K562 (cell line): ENCODE data around the gene NDUFS6. TPM values are rescaled to one million over a fixed set of nuclear protein-coding genes. Genes with fewer than 3 reads are reported as not detected.

Source experiments
- ATAC-seq: fragments of 200-7000 bp; cut with Tn5 transposase; 3 replicates; pipeline ENCODE4 v1.9.1; 2020; ENCODE audit warnings: moderate library complexity
- BruUV-seq: library from RNA; stranded (reverse); fragments of 400-500 nt; replicated peaks from 2 replicates; lab custom pipeline; 2021; lab: Mats Ljungman, UMichigan
- CTCF ChIA-PET: fragments of 300-600 bp; formaldehyde crosslinking; extraction: SDS; loops from one replicate; lab custom pipeline; 2021; ENCODE audit warnings: low intra/inter-chr PET ratio; lab: Yijun Ruan, JAX
- POLR2A ChIA-PET: fragments of 300-600, 350-650 bp; sonication (Branson Sonifier 250); formaldehyde crosslinking; extraction: SDS; loops from one replicate; lab custom pipeline; 2021; ENCODE audit warnings: antibody characterized with exemption, inconsistent platforms; lab: Yijun Ruan, JAX
- DNase-seq, 4 experiments: peaks; one replicate each; pipeline versions ENCODE4 v3.0.0 to v3.0.0-alpha.2; 2011 to 2018; ENCODE audit warnings: low spot score in 3 of 4, mixed read lengths in 3 of 4; ENCODE audit errors: extremely low read depth in 1 of 4
- FAIRE-seq: peaks from 2 replicates; lab custom pipeline; 2011; peaks lifted over from hg19 to GRCh38; lab: Jason Lieb, UNC
- H2AFZ ChIP-seq: 2 replicates; pipeline ENCODE4 v1.6.0; 2011; ENCODE audit warnings: low read depth, low read length, control low read depth, inconsistent platforms
- H3K27ac ChIP-seq: fragments of 200-600 bp; 3 replicates; pipeline ENCODE4 v1.8.0; 2011; ENCODE audit warnings: low read depth, mild to moderate bottlenecking, control low read depth, inconsistent platforms, low read length, moderate library complexity, mixed read lengths; ENCODE audit errors: extremely low read depth
- H3K27me3 ChIP-seq, 2 experiments: fragments of 300-600 bp in 1 of 2; 2 replicates in 1 of 2; 3 replicates in 1 of 2; pipeline versions ENCODE4 v1.6.0 to v1.8.0; 2011; ENCODE audit warnings: inconsistent platforms in 2 of 2, low read length in 2 of 2, mild to moderate bottlenecking in 1 of 2, mixed read lengths in 1 of 2, moderate library complexity in 1 of 2; ENCODE audit not compliant: control insufficient read depth in 2 of 2, insufficient read depth in 2 of 2
- H3K36me3 ChIP-seq: fragments of 300-600 bp; 3 replicates; pipeline ENCODE4 v1.8.0; 2011; ENCODE audit warnings: mild to moderate bottlenecking, low read length, inconsistent platforms; ENCODE audit not compliant: control insufficient read depth, insufficient read depth
- H3K4me1 ChIP-seq, 2 experiments: fragments of 200-600 bp in 1 of 2; replicated peaks in 1 of 2; 2 replicates in 1 of 2; 3 replicates in 1 of 2; pipeline versions ENCODE4 v1.5.1 to v1.8.0; 2011; ENCODE audit warnings: inconsistent platforms in 2 of 2, low read length in 2 of 2, mild to moderate bottlenecking in 1 of 2, mixed read lengths in 1 of 2, moderate library complexity in 1 of 2; ENCODE audit not compliant: control insufficient read depth in 2 of 2, insufficient read depth in 2 of 2
- H3K4me2 ChIP-seq: 2 replicates; pipeline ENCODE4 v1.6.1; 2011; ENCODE audit warnings: low read length, control low read depth, inconsistent platforms, mixed read lengths; ENCODE audit not compliant: insufficient read depth
- H3K4me3 ChIP-seq: fragments of 200-600 bp; sonication (generic), shearing (Covaris generic); 2 replicates; pipeline ENCODE4 v1.5.1; 2016; ENCODE audit warnings: control low read depth, inconsistent platforms
- H3K79me2 ChIP-seq: fragments of 200-600 bp; 3 replicates; pipeline ENCODE4 v1.8.0; 2011; ENCODE audit warnings: low read length, inconsistent platforms; ENCODE audit not compliant: control insufficient read depth, insufficient read depth
- H3K9ac ChIP-seq, 2 experiments: 2 replicates each; pipeline versions ENCODE4 v1.6.0 to v1.6.1; 2011; ENCODE audit warnings: low read depth in 2 of 2, low read length in 2 of 2, control low read depth in 1 of 2, inconsistent platforms in 1 of 2, mild to moderate bottlenecking in 1 of 2, mixed read lengths in 1 of 2; ENCODE audit not compliant: insufficient read depth in 1 of 2
- H3K9me1 ChIP-seq: one replicate; pipeline ENCODE4 v1.6.0; 2011; ENCODE audit warnings: inconsistent platforms, mild to moderate bottlenecking, low read length, moderate library complexity; ENCODE audit not compliant: control insufficient read depth, insufficient read depth
- H3K9me3 ChIP-seq: replicated peaks from 2 replicates; pipeline ENCODE4 v1.5.1; 2011; ENCODE audit warnings: low read depth, low read length, inconsistent platforms; ENCODE audit not compliant: control insufficient read depth, insufficient read depth
- H4K20me1 ChIP-seq: replicated peaks from 2 replicates; pipeline ENCODE4 v1.6.1; 2011; ENCODE audit warnings: low read length, inconsistent platforms, mixed read lengths; ENCODE audit not compliant: control insufficient read depth, insufficient read depth
- ARID3B ChIP-seq: fragments of 250-450 bp; sonication (Bioruptor Pico); IDR thresholded peaks from 2 replicates; pipeline ENCODE4 v1.4.0; 2020; ENCODE audit warnings: borderline replicate concordance
- ARID4B ChIP-seq: sonication (generic); formaldehyde crosslinking; IDR thresholded peaks from 2 replicates; pipeline ENCODE4 v1.8.0; 2022; ENCODE audit warnings: mild to moderate bottlenecking, missing genetic modification reagents
- ATF4 ChIP-seq: fragments of 450-650 bp; formaldehyde crosslinking; IDR thresholded peaks from 2 replicates; pipeline ENCODE4 v1.4.0; 2022; ENCODE audit warnings: mild to moderate bottlenecking, moderate library complexity
- BRD4 ChIP-seq: fragments of 200-600 bp; sonication (generic); IDR thresholded peaks from 2 replicates; pipeline ENCODE4 v1.6.1; 2017; ENCODE audit warnings: inconsistent platforms
- EWSR1 ChIP-seq: fragments of 450-650 bp; IDR thresholded peaks from 2 replicates; pipeline ENCODE4 v1.6.1; 2018; ENCODE audit warnings: borderline replicate concordance, mild to moderate bottlenecking, low read depth, moderate library complexity; ENCODE audit not compliant: partially characterized antibody
- MIER1 ChIP-seq: fragments of 450-650 bp; IDR thresholded peaks from 2 replicates; pipeline ENCODE4 v1.6.1; 2016; ENCODE audit warnings: antibody characterized with exemption, mild to moderate bottlenecking, low read depth
- POU5F1 ChIP-seq: fragments of 150-350 bp; IDR thresholded peaks from 2 replicates; pipeline ENCODE4 v1.6.1; 2014; ENCODE audit warnings: borderline replicate concordance, low read length, low read depth, mild to moderate bottlenecking; ENCODE audit not compliant: partially characterized antibody
- RBM17 ChIP-seq: fragments of 200-400 bp; formaldehyde crosslinking; IDR thresholded peaks from 2 replicates; pipeline ENCODE4 v1.6.1; 2017; ENCODE audit warnings: low read depth, mild to moderate bottlenecking, low read length, borderline replicate concordance
- TCFL5 ChIP-seq: fragments of 250-450 bp; sonication (Bioruptor Pico); conservative IDR thresholded peaks from 2 replicates; pipeline ENCODE4 v1.6.1; 2021; ENCODE audit warnings: mild to moderate bottlenecking, moderate library complexity, matching md5 sums
- ZKSCAN3 ChIP-seq: fragments of 250-450 bp; sonication (Bioruptor Pico); IDR thresholded peaks from 2 replicates; pipeline ENCODE4 v1.4.0; 2020
- ZNF280A ChIP-seq: fragments of 450-650 bp; IDR thresholded peaks from 2 replicates; pipeline ENCODE4 v1.6.1; 2018; ENCODE audit warnings: mild to moderate bottlenecking, low read depth; ENCODE audit not compliant: partially characterized antibody
- ZNF511 ChIP-seq: sonication (generic); formaldehyde crosslinking; IDR thresholded peaks from 2 replicates; pipeline ENCODE4 v1.8.0; 2022; ENCODE audit warnings: mild to moderate bottlenecking, missing genetic modification reagents
- WGBS: fragments of 100-300 bp; shearing (Covaris generic); methylation state at CpG from one replicate; pipeline ENCODE4 v1.1.6; 2016; ENCODE audit warnings: low coverage, mixed read lengths; ENCODE audit not compliant: insufficient coverage; ENCODE audit errors: missing lambda C conversion rate; 5-methylcytosine and 5-hydroxymethylcytosine counted together
- in situ Hi-C: fragments of 300-500 bp; cut with MboI; formaldehyde crosslinking; loops from 4 replicates; pipeline ENCODE4 v1.15.0; 2018; ENCODE audit warnings: inconsistent platforms, mixed read lengths
- intact Hi-C: fragments of 100-400 bp; cut with micrococcal nuclease; formaldehyde crosslinking; loops from 2 replicates; pipeline ENCODE4 v1.14.2; 2022
- polyA plus RNA-seq, 8 experiments: library from polyadenylated mRNA; depleted of rRNA in 4 of 8; stranded (reverse) in 5 of 8; unstranded in 3 of 8; fragments of >200 nt; fragmentation: Nextera tagmentation in 2 of 8; fragmentation: Illumina TruSeq in 1 of 8; extraction: Ambion mirVana in 2 of 8; extraction: Trizol in 1 of 8; gene quantifications; 2 replicates each; pipeline versions ENCODE4 v1.2.1 to v1.2.3, GENCODE V29; 2011 to 2014; ENCODE audit warnings: inconsistent platforms in 1 of 8, missing spikeins in 1 of 8
- total RNA-seq, 7 experiments: library from RNA; depleted of rRNA in 6 of 7; stranded (reverse); fragments of >200 nt in 6 of 7; fragmentation: Illumina TruSeq in 2 of 7; extraction: Trizol in 2 of 7; gene quantifications; 2 replicates each; pipeline versions ENCODE4 v1.2.1 to v1.2.3, GENCODE V29; 2011 to 2021; ENCODE audit warnings: low replicate concordance in 1 of 7

The NDUFS6 gene
- total and polyA plus RNA-seq, 9 of the 15 experiments (the other 6 are each of a cell fraction or from before 2014, with no cell fraction given): 36.1 to 291 (median 77.0) TPM

- DNase-seq (no peak), FAIRE-seq (no peak), ATAC-seq (no peak)
- no peak for TF ChIP-seq EWSR1
- TF ChIP-seq BRD4: no peak
- no peak for TF ChIP-seq POU5F1
- TF ChIP-seq ATF4 (CRISPR knock-in tag): no peak
- no peak for TF ChIP-seq ARID3B (CRISPR knock-in tag)
- TF ChIP-seq ARID4B (CRISPR knock-in tag): no peak
- TF ChIP-seq RBM17: no peak
- no peak for TF ChIP-seq TCFL5 (CRISPR knock-in tag)
- no peak for TF ChIP-seq ZNF511 (CRISPR knock-in tag)
- TF ChIP-seq ZNF280A: no peak
- TF ChIP-seq MIER1: no peak
- no peak for TF ChIP-seq ZKSCAN3 (CRISPR knock-in tag)
- no peak overlapping the region for H3K4me3 ChIP-seq
- H3K79me2 ChIP-seq: no peaks in the 10 kb centered on the region
- in situ Hi-C loops: no loop called here
- H3K9me1 ChIP-seq: no peaks in the 10 kb centered on the region
- H4K20me1 ChIP-seq: 0 out of 2 replicates have a peak, but pooled peaks cover 3% of the 10 kb centered on the region
- POLR2A ChIA-PET: no interaction called here
- H3K27ac ChIP-seq: no peak overlapping the region
- peaks cover 0 to 10% of the 10 kb centered on the region in 2 experiments; a peak in 1 of 5 replicates for H3K4me1 ChIP-seq
- H3K27me3 ChIP-seq: peaks cover 69 to 86% of the 10 kb centered on the region in 2 experiments
- no peak overlapping the region for H3K9ac ChIP-seq
- H3K9me3 ChIP-seq: no peaks in the 10 kb centered on the region
- H2AFZ ChIP-seq: no peak overlapping the region
- 9% methylated on average over 22 of the region's 35 CpGs for WGBS
- H3K36me3 ChIP-seq: no peaks in the 10 kb centered on the region
- H3K4me2 ChIP-seq: no peak overlapping the region
- intact Hi-C loops: no loop called here
- CTCF ChIA-PET: no interaction called here
- BruUV-seq: no TSS peak
Observed at GRCh38 chr5:1768283-1769000, 32.8 kb upstream of the NDUFS6 start.
